VCaP (cell line): ENCODE measurements around the gene P4HB.
"Not testable (repeated sequence)": the region's sequence is repeated elsewhere in the genome, so short reads cannot be mapped to it uniquely, and the experiment has no call there.

Experiments used
- H3K27ac ChIP-seq: fragments of 450-650 bp; 2 replicates; pipeline ENCODE4 v1.5.1; 2017
- CTCF ChIP-seq: fragments of 450-650 bp; conservative IDR thresholded peaks from 2 replicates; pipeline ENCODE4 v1.5.1; 2017; ENCODE audit warnings: mild to moderate bottlenecking, moderate library complexity

P4HB gene

GRCh38 chr17:81840826-81841778 lies 19.2 kb downstream of the P4HB start:
- H3K27ac ChIP-seq = peak overlapping the region; percentile 69
- TF ChIP-seq CTCF = no peak

- H3K27ac ChIP-seq = not testable (repeated sequence)
Measured at GRCh38 chr17:81840059-81840458, 20.3 kb downstream of the P4HB start.

GRCh38 chr17:81839301-81839700 lies 21.0 kb downstream of the P4HB start:
- H3K27ac ChIP-seq = no peak overlapping the region
- TF ChIP-seq CTCF = no peak

GRCh38 chr17:81838753-81839255 lies 21.5 kb downstream of the P4HB start:
- no peak overlapping the region for H3K27ac ChIP-seq
- no peak for TF ChIP-seq CTCF

- H3K27ac ChIP-seq = no peak overlapping the region
- no peak for TF ChIP-seq CTCF
Measured at GRCh38 chr17:81837641-81838040, 22.7 kb downstream of the P4HB start.

- no peak for TF ChIP-seq CTCF
- peak within 1 kb of the TSS; percentile 98 for H3K27ac ChIP-seq
Measured at GRCh38 chr17:81834831-81835267, 25.5 kb downstream of the P4HB start, which contains the start of gene PPP1R27. TSS of gene PPP1R27 (minus strand) at chr17:81835050. CDS start at chr17:81834953, 97 bp downstream.

GRCh38 chr17:81833921-81834830 lies 26.2 kb downstream of the P4HB start:
- TF ChIP-seq CTCF = no peak
- H3K27ac ChIP-seq = peak overlapping the region; percentile 98
